Astrocyte of the cerebellum (primary cell): ENCODE data around the gene ZBTB25.
A peak's percentile ranks its signal among the peaks of the same experiment; 100 is the strongest.

Experiments used
- DNase-seq: peaks from one replicate; pipeline ENCODE4 v3.0.0-alpha.2; 2011; ENCODE audit warnings: low read depth
- H3K4me3 ChIP-seq: 2 replicates; pipeline ENCODE4 v1.5.1; 2011; ENCODE audit warnings: mild to moderate bottlenecking, low read depth, low read length, moderate library complexity
- CTCF ChIP-seq: IDR thresholded peaks from 2 replicates; pipeline ENCODE4 v1.5.1; 2012; ENCODE audit warnings: low read length, low read depth, moderate library complexity, mild to moderate bottlenecking; ENCODE audit errors: missing control alignments
- in situ Hi-C: cut with HindIII; loops from 2 replicates; pipeline ENCODE4 v1.10.0; 2017; ENCODE audit warnings: low sequenced_read_pairs

ZBTB25 gene

GRCh38 chr14:64506721-64507120 is 3.1 kb upstream of the ZBTB25 start:
- in situ Hi-C loops, result no loop called here
- peak overlapping the region; percentile 22 for H3K4me3 ChIP-seq
- DNase-seq, result no peak
- no peak for TF ChIP-seq CTCF

- TF ChIP-seq CTCF, result no peak
- in situ Hi-C loops, result no loop called here
- DNase-seq, result peak; percentile 45
- peak overlapping the region; percentile 52 for H3K4me3 ChIP-seq
Observed at GRCh38 chr14:64504897-64505794, 1.5 kb upstream of the ZBTB25 start.

GRCh38 chr14:64504310-64504896 is 765 bp upstream of the ZBTB25 start, which contains the start of gene ZBTB1:
Gene ZBTB1 (plus strand): TSS chr14:64504770. CDS start chr14:64521505, 16,735 bp downstream.
- in situ Hi-C loops, result no loop called here
- peak within 1 kb of the TSS; percentile 52 for H3K4me3 ChIP-seq
- TF ChIP-seq CTCF, result no peak
- peak; percentile 40 for DNase-seq

GRCh38 chr14:64502887-64503433 is 678 bp downstream of the ZBTB25 start:
- DNase-seq, result no peak
- in situ Hi-C loops, result no loop called here
- peak overlapping the region; percentile 52 for H3K4me3 ChIP-seq
- TF ChIP-seq CTCF, result no peak

GRCh38 chr14:64502456-64502855 is 1.2 kb downstream of the ZBTB25 start:
- TF ChIP-seq CTCF, result no peak
- in situ Hi-C loops, result no loop called here
- DNase-seq, result no peak
- H3K4me3 ChIP-seq, result peak overlapping the region; percentile 52

GRCh38 chr14:64501411-64502171 is 2.0 kb downstream of the ZBTB25 start:
- in situ Hi-C loops, result no loop called here
- no peak for TF ChIP-seq CTCF
- no peak for DNase-seq
- peak overlapping the region; percentile 1 for H3K4me3 ChIP-seq
